Hepatocyte (in vitro differentiated cells): ENCODE measurements around the gene NUDT4.

Source experiments
- EZH2 ChIP-seq: fragments of 200-600 bp; sonication (generic); IDR thresholded peaks from 2 replicates; pipeline ENCODE4 v1.6.1; 2016; ENCODE audit warnings: antibody characterized with exemption, mild to moderate bottlenecking, borderline replicate concordance
- EZH2phosphoT487 ChIP-seq: fragments of 200-600 bp; sonication (generic); IDR thresholded peaks from one replicate; pipeline ENCODE4 v1.6.1; 2018; ENCODE audit warnings: antibody characterized with exemption, mild to moderate bottlenecking, low read depth, moderate library complexity; ENCODE audit not compliant: unreplicated experiment, severe bottlenecking
- TF ChIP-seq, protein P1 (sequence below): fragments of 200-600 bp; sonication (generic); IDR thresholded peaks from 2 replicates; pipeline ENCODE4 v1.5.1; 2016; ENCODE audit warnings: antibody characterized with exemption, mild to moderate bottlenecking; ENCODE audit not compliant: poor library complexity

DNA sequence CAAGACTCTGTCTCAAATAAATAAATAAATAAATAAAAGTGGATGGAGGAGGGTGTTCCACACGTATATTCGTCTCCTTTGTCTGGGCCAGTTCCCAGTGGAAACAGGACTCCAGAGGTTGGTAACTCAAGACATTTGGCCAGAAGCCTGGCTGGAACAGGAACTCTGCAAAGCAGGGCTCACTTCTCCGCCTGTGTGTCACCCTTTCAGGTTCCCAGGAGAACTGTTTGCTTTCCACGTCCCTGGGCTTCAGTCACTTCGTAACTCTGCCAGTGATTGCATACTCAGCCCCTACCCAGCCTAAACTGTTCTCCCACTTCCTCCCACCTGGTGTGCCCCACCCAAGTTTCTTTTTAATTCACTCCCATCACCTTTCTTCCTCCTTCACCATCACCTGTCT lies 71.1 kb downstream of the NUDT4 start:
- TF ChIP-seq, protein P1, sequence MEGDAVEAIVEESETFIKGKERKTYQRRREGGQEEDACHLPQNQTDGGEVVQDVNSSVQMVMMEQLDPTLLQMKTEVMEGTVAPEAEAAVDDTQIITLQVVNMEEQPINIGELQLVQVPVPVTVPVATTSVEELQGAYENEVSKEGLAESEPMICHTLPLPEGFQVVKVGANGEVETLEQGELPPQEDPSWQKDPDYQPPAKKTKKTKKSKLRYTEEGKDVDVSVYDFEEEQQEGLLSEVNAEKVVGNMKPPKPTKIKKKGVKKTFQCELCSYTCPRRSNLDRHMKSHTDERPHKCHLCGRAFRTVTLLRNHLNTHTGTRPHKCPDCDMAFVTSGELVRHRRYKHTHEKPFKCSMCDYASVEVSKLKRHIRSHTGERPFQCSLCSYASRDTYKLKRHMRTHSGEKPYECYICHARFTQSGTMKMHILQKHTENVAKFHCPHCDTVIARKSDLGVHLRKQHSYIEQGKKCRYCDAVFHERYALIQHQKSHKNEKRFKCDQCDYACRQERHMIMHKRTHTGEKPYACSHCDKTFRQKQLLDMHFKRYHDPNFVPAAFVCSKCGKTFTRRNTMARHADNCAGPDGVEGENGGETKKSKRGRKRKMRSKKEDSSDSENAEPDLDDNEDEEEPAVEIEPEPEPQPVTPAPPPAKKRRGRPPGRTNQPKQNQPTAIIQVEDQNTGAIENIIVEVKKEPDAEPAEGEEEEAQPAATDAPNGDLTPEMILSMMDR, result no peak
- TF ChIP-seq EZH2 (no peak), EZH2phosphoT487 (no peak)
